WERI-Rb-1 (cell line): Measurements from ENCODE around the gene DZIP1.

Experiments
- DNase-seq: peaks from one replicate; pipeline ENCODE4 v3.0.0-alpha.2; 2020
- H3K27ac ChIP-seq: fragments of 250-450 bp; sonication (Bioruptor Pico); 2 replicates; pipeline ENCODE4 v1.5.1; 2020; ENCODE audit warnings: mild to moderate bottlenecking, moderate library complexity
- H3K27me3 ChIP-seq: fragments of 250-450 bp; sonication (Bioruptor Pico); 2 replicates; pipeline ENCODE4 v1.5.1; 2021; ENCODE audit warnings: mild to moderate bottlenecking, low read depth, moderate library complexity; ENCODE audit not compliant: insufficient read depth, severe bottlenecking
- H3K36me3 ChIP-seq: fragments of 250-450 bp; sonication (Bioruptor Pico); 2 replicates; pipeline ENCODE4 v1.5.1; 2020; ENCODE audit warnings: mild to moderate bottlenecking, moderate library complexity
- H3K4me3 ChIP-seq: 2 replicates; pipeline ENCODE4 v1.5.1; 2011; ENCODE audit warnings: low read depth, mild to moderate bottlenecking, control low read depth, low read length
- H3K9me3 ChIP-seq: fragments of 250-450 bp; sonication (Bioruptor Pico); 2 replicates; pipeline ENCODE4 v1.5.1; 2021; ENCODE audit warnings: mild to moderate bottlenecking, moderate library complexity; ENCODE audit not compliant: severe bottlenecking
- TF ChIP-seq, protein P1 (sequence below): IDR thresholded peaks from 2 replicates; pipeline ENCODE4 v1.5.1; 2011; ENCODE audit warnings: low read depth, mild to moderate bottlenecking, control low read depth, inconsistent platforms, low read length

Gene DZIP1

DNA sequence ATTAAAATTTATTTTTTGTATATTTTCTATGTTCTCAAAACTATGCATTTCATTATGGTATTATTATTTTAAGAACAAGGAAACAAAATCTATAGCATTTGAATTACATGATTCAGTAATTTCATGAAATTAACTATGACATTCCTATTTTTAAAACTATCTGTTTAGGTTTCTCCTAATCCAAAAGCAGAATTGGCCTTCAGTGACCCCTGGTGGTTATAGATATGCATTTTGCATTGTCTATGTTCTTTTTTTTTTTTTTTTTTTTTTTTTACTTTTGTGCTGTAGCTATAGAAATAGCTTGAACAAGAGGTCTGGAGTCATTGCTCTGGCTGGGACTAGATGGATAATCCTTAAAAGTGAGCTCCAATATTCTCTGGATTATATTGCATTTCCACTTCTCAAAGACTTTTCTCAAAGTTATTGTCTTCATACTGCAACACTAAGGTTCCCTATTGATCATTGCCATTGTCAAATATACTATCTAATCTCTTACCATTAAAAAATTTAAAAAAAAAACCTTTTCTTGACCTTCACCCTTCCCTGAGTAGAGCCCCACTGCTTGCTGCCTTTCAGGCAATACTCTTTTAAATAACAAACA lies 16.6 kb upstream of the DZIP1 start:
- H3K27me3 ChIP-seq: no peaks in the 10 kb centered on the region
- no peaks in the 10 kb centered on the region for H3K36me3 ChIP-seq
- H3K4me3 ChIP-seq: no peak overlapping the region
- TF ChIP-seq, protein P1, sequence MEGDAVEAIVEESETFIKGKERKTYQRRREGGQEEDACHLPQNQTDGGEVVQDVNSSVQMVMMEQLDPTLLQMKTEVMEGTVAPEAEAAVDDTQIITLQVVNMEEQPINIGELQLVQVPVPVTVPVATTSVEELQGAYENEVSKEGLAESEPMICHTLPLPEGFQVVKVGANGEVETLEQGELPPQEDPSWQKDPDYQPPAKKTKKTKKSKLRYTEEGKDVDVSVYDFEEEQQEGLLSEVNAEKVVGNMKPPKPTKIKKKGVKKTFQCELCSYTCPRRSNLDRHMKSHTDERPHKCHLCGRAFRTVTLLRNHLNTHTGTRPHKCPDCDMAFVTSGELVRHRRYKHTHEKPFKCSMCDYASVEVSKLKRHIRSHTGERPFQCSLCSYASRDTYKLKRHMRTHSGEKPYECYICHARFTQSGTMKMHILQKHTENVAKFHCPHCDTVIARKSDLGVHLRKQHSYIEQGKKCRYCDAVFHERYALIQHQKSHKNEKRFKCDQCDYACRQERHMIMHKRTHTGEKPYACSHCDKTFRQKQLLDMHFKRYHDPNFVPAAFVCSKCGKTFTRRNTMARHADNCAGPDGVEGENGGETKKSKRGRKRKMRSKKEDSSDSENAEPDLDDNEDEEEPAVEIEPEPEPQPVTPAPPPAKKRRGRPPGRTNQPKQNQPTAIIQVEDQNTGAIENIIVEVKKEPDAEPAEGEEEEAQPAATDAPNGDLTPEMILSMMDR: peak; percentile 45
- DNase-seq: peak; percentile 51
- H3K27ac ChIP-seq: no peak overlapping the region
- H3K9me3 ChIP-seq: peaks cover 14% of the 10 kb centered on the region

DNA sequence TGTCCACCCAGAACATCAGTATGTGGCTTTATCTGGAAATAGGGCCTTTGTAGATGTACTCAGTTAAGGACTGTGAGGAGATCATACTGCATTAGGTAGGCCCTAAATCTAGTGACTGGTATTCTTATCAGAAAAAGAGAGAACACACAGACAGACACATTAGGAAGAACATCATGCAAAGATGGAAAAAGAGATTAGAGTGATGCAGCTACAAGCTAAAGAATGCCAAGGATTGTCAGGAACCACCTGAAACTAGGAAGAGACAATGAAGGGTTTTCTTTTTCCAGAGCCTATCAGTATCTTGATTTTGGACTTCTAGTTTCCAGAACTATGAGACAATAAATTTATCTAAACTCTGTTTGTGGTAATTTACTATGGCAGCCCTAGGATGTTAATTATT lies 15.0 kb upstream of the DZIP1 start:
- TF ChIP-seq, protein P1: no peak
- peaks cover 9% of the 10 kb centered on the region for H3K9me3 ChIP-seq
- no peaks in the 10 kb centered on the region for H3K27me3 ChIP-seq
- no peak overlapping the region for H3K27ac ChIP-seq
- no peak for DNase-seq
- no peak overlapping the region for H3K4me3 ChIP-seq
- no peaks in the 10 kb centered on the region for H3K36me3 ChIP-seq

DNA sequence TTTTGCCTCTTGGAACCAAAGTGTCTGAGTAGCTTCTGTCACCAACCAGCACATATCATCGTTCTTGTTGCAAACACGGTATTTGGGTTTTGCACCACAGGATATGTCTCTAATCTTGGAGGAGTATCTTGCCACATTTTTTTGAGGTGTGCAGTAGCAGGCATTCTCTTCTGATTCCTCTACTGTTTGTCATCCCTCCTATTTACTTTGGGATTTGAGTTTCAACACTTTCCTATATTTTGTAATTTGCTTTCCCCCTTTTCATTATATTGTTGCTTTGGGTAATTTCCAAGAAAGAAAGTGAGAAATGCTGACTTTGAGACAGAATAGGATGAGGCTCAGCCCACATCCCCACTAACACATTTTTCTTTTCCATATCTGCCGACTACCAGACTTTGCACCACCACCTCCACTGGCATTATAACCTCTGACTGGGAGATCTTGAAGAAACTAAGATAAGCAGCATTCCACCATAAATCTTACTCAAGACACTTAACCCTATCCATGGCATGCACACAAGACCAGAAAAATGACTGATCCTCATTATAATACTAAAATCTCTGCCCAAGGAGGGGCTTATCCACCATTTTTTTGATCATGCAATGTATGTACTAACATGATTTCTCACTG lies 12.0 kb upstream of the DZIP1 start:
- Histone ChIP-seq H3K4me3 (no peak overlapping the region), H3K36me3 (no peaks in the 10 kb centered on the region), H3K9me3 (peaks cover 5% of the 10 kb centered on the region), H3K27ac (no peak overlapping the region), H3K27me3 (no peaks in the 10 kb centered on the region)
- DNase-seq: no peak
- TF ChIP-seq, protein P1: no peak

DNA sequence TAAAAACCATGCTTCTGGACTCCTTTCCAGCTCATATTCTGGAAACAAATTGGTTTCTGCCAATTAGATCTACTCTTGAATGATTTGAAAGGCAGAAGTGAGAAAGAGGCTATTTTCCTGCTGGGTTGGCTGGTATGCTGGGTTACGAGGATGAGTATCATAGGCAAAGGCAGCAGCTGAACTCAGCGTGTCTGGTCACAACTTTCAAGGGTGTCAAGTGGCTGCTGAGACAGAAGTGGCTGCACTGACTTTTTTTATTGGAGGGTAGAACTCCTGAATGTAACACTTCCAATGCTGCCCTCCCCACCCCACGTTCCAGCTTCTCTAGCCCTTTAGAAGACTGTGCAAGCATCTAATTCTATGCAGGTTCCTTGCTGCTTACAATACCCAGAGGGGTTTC lies 8.3 kb upstream of the DZIP1 start:
- H3K27ac ChIP-seq: no peak overlapping the region
- H3K9me3 ChIP-seq: no peaks in the 10 kb centered on the region
- no peaks in the 10 kb centered on the region for H3K36me3 ChIP-seq
- no peak overlapping the region for H3K4me3 ChIP-seq
- TF ChIP-seq, protein P1: no peak
- DNase-seq: no peak
- H3K27me3 ChIP-seq: no peaks in the 10 kb centered on the region

DNA sequence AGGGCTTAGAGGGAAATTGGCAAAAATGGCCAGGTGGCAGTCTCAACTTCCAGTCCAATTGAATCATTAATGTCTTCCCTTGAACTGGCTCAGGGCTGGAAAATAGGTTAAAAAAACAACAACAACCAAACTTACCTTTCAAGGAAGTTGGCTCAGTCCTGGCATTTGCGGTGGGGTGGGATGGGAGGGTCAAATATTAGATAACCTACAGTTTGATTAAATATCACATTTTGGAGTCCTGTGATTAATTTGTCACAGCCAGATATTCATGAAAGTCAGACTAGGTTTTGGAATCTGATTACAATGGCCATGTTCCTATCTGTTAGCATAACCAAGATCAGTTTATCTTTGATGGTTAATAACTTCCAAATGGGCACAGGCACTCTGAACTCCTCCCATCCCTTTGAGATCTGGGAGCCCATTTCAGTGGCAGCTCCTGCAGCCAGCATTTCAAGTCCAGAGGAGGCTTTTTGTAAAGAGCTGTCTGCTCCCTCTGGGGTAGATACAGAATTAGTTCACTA lies 7.8 kb upstream of the DZIP1 start:
- H3K36me3 ChIP-seq: no peaks in the 10 kb centered on the region

More for the DNA sequence above, 7.8 kb upstream of the DZIP1 start:
- H3K27ac ChIP-seq: no peak overlapping the region
- TF ChIP-seq, protein P1: no peak
- no peaks in the 10 kb centered on the region for H3K9me3 ChIP-seq
- H3K4me3 ChIP-seq: no peak overlapping the region
- DNase-seq: no peak
- no peaks in the 10 kb centered on the region for H3K27me3 ChIP-seq
